Measurements from ENCODE around the gene FKBP8.

DNA sequence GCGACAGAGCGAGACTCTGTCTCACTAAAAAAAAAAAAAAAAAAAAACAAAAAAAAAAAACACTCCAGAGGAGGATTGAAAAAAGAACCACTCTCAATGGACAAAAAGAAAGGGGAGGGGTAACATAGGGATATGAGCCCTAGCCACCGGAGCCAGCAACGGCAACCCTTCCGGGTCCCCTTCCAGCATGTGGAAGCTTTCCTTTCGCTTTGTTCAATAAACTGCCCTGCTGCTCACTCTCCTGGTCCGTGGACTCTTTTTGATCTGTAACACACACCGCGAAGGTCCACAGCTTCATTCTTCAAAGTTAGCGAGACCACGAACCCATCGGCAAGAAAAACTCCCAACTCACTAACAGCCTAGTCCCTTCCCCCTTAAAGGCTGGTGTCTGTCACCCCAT lies 44.2 kb upstream of the FKBP8 start:
- TF ChIP-seq, protein P1, sequence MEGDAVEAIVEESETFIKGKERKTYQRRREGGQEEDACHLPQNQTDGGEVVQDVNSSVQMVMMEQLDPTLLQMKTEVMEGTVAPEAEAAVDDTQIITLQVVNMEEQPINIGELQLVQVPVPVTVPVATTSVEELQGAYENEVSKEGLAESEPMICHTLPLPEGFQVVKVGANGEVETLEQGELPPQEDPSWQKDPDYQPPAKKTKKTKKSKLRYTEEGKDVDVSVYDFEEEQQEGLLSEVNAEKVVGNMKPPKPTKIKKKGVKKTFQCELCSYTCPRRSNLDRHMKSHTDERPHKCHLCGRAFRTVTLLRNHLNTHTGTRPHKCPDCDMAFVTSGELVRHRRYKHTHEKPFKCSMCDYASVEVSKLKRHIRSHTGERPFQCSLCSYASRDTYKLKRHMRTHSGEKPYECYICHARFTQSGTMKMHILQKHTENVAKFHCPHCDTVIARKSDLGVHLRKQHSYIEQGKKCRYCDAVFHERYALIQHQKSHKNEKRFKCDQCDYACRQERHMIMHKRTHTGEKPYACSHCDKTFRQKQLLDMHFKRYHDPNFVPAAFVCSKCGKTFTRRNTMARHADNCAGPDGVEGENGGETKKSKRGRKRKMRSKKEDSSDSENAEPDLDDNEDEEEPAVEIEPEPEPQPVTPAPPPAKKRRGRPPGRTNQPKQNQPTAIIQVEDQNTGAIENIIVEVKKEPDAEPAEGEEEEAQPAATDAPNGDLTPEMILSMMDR (IDR thresholded peaks at IDR 0.05) = no peak
- no peak for TF ChIP-seq POLR2A (IDR thresholded peaks at IDR 0.05)
